HG03025 (cell line): ENCODE results near the gene GLRX.
A peak's percentile ranks its signal among the peaks of the same experiment; 100 is the strongest.
"Not testable (repeated sequence)": the region's sequence is repeated elsewhere in the genome, so short reads cannot be mapped to it uniquely, and the experiment has no call there.

ENCODE experiments used
- ATAC-seq: cut with Tn5 transposase; IDR thresholded peaks from one replicate; pipeline ENCODE4 v1.9.1; 2021; ENCODE audit warnings: mild to moderate bottlenecking, moderate library complexity; ENCODE audit not compliant: unreplicated experiment, low FRiP score

GLRX gene, protein sequence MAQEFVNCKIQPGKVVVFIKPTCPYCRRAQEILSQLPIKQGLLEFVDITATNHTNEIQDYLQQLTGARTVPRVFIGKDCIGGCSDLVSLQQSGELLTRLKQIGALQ

DNA sequence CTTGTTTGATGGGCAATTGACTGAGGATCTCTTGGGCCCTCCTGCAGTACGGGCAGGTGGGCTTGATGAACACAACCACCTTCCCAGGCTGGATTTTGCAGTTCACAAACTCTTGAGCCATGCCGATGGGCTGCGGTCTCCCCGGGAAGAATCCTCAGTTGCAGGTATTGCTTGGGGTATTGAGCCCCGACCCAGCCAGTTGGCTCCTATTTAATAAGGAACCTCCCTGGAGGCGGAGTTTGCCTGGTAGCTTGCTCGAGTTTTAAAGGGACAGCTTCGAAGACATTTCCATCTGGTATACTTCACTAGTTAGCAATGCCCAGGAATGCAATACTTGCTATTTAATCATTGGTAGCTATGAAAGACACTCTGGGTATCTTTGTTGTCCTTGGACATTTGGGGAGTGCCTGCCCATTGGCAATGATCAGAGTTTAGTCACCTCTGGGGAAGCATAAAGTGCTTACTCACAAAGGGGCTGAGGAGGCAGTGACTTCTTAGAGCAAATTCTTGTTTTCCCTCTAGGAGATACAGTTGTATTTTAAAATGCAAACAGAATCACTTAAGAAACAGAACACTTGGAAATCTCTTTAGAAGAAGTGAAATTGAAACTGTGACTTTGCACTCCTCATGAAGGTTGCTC lies at the start of gene GLRX:
Gene GLRX, minus strand, starts transcription at position 185 of the 640 bp plus-strand sequence. Its CDS starts 64 bp downstream, at position 121.
- ATAC-seq, result no peak

DNA sequence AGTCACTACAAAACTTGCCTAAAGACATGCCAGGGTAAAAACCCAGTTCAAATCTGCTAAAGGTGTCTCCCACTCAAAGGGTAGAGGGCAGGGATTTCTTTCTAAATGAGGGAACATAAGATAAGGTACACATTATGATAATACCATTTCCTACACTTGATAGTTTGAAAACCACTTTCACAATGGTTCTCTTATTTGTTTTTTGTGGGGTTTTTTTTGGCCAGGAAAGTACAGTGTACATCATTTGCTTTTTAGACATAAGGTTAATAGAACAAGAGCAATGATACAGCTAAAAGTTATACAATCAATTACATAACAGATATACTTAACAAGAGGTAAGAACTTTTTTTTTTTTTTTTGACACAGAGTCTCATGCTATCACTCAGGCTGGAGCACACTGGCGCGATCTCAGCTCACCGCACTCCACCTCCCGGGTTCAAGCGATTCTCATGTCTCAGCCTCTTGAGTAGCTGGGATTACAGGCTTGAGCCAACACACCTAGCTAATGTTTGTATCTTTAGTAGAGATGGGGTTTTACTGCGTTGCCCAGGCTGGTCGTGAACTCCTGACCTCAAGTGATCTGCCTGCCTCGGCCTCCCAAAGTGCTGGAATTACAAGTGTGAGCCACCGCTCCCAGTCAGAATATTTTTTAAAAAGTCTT lies 48.8 kb upstream of the GLRX start:
- no peak for ATAC-seq

DNA sequence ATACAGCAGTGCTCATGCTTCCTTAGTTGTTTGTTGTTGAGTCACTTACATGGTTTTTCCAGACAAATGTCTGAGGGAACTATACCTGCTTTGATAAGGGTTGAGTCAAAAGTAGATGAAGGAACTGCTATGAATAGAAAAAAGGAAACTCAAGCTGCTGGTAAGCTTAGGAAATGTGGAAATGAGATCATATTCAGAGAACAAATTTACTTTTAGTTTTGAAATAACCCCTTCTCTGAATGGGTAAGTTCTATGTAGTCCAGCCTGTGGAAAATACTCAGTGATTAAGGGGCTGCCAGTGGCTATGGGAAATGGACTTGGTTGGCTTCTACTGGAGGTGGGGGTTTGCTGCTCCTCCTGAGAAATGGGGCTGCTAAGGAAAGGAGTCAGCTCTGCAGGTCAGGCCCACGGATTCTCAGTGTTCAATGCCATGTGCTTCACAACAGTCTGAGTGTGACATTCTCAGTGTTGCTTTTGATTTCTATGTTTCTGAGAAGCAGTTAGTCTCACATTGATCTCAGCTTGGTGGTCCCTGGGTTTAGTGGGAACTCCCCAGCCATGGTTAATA lies 47.7 kb upstream of the GLRX start:
- ATAC-seq, result peak; percentile 65

DNA sequence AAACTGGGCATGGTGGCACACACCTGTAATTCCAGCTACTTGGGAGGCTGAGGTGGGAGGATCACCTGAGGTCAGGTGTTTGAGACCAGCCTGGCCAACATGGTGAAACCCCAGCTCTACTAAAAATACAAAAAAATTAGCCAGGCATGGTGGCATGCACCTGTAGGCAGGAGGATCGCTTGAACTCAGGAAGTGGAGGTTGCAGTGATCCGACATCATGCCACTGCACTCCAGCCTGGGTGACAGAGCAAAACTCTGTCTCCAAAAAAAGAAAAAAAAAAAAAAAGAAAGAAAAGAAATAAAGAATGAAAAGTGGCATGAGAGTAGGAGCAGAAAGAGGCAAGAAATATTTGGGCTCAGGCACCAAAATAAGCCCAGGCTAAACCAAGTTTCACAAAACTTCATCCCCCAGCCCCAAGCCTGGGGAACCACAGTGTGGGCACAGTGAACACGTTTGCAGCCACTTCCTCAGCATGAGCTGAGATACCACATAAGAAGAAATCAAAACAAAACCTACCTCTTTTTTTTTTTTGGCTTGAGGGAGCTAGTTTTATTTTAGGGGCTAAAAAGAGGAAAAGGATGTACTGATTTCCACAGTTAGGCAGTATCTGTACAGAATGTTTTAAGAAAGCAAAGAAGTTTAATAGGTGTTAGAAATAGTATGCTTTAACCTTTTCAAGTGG lies 46.8 kb upstream of the GLRX start:
- not testable (repeated sequence) for ATAC-seq

DNA sequence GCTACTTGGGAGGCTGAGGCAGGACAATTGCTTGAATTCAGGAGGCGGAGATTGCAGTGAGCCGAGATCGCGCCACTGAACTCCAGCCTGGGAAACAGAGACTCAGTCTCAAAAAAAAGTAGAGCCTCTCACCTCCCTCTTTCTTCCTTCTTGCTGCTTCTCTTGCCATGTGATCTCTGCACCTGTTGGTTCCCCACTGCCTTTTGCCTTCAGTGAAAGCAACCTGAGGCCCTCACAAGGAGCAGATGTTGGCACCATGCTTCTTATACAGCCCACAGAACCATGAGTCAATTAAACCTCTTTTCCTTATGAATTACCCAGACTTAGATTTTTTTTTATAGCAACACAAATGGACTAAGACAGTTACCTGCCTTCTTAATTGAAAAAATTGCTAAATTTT lies 45.6 kb upstream of the GLRX start:
- no peak for ATAC-seq

DNA sequence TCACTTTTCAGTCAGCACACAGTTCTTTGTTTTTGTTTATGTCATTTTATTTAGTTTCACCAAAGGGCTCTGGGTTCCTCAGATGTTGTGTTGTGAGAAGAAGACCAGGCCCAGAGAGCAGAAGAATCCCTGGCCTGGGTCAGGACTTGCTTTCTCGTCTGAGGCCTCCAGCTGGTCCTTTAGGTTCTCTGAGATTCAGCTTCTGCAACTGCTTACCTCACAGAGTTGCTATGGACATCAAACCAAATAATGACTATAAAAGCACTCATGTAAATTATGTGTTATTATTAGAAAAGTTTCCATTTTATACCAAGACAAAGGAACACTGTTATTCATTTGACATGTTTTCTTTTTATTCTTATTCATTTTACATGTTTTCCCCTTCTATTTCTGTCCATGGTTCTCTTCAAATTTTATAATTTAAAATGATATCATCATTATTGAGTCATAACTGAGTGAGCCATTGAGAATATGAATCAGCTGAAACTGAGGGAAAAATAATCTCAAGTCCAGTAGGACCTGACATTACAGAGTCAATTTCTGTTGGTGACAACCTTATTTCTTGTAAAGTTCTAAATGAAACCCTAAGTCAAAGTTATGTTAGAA lies 44.0 kb upstream of the GLRX start:
- ATAC-seq, result no peak

DNA sequence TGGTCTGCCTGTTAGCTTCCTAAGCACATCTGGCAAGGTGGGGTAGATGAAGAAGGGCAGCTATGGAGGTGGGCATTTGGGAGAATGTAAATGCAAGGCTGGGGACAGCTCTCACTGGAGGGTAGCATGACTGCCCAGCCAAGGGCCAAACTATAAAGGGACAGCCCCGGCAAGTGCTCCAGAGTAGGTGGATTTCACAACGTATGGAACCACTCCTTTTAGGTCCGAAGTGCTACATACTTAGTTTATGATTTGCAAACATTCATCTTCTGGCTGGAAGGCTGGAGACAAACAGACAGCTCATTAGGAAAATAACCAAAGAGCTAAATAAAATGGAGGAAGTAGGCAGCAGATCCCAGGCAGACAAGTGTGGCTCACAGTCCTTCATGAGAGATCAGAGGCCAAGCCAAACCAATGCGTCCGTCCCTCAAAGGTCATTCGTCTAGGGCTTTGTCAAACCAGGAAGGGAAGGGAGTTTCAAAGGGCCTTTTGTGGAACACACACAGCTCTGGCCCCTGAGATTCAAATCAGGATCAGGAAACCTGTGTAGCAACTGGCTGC lies 42.5 kb upstream of the GLRX start:
- no peak for ATAC-seq

DNA sequence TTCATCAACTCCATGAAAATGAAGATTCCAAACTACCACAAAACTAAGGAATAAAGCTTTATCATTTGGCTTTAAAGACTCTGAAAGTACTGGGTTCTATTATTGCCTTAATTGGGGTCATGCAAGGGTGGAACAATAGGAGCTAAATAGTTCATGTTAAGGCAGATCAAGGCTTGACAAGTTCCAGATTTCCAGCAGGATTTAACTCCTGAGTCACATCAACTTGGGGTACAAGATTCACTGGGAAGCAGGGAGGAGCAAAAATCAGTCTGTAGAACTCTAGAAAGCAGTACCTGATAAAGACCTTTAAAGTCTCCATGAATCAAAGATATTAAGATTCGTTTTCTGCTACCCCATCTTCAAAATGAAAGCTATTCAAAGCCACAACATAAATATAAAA lies 41.9 kb upstream of the GLRX start:
- ATAC-seq, result no peak

DNA sequence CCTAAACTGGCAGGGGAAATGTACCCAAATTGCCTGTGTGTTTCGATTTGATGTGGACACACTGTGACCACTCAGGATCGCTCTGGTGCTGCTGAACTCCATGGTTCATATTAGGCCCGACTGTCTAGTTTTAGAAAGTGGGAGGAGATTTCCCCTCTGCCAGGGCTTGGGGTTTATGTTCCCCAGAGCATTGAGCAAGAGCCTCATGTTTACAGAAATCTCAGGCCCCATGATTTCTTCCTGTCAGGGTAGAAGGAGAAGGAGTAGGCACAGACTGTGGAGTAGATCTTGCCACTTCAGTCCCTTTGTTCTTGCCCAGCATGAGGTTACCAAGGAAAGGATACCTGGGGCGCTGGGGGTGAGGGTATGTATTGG lies 40.8 kb upstream of the GLRX start:
- ATAC-seq, result no peak

DNA sequence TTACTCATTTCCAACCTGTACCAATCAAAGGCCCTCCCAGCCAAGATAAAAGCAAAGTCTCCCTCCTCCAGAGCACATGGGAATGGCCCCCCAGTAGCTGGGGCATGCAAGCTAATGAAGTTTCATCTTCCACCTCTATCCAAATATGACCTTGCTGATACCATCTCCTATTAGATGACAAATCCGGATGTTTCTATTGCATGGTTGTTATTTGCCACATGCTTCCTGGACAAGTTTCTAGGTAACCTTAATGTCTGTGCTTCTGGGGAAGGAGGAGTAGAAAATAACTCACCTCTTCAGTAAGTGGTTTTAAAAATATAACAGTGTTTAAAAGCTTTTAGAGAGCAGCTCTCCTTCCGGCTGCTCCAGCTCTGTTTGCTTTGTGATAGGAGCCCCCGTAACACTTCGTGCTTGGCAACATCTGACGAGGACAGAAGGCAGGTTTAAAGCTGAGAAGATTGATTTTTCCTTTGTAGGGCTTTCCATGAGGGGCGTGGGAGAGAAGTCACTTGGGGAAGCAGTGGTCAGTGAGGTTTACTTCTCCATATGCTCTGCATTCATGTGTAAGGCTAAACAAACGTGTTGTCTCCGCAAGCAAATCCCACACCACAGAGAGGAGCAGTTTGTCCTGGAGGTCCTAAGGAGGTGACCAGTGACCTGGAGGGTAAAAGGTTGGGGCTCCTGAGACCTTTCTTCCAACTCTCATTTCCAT lies 40.3 kb upstream of the GLRX start:
- no peak for ATAC-seq

DNA sequence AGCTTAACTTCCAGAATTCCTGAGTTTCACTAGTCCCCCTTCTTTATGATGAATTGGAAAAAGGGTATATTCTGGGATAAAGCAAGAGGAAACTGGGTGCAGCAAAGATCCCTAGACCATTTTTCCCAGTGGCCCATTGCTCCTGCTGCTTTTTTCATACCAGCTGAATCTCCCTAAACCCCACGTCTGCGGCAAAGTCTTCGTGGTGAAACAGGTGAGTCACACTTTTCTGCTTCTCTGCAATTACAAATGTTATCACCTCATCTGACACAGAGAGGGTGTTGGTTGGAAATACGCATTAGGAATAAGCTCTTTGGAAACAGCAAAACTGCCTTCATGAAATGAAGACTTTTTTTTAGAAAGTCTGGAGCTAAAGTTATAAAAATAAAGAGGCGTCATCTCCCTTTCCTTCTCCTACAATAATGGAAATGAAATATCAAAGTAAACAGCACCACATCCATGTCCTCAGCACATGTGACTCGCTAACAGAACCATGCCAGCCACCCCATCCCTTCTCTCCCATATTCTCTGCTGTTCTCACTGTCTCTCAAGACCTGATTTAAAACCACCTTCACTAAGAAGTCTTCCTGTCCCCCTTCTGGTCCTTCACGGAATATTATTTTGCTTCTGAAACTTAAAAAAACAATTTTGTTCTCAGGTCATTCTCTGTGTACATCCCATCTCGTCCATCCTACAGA lies 39.5 kb upstream of the GLRX start:
- ATAC-seq, result no peak

DNA sequence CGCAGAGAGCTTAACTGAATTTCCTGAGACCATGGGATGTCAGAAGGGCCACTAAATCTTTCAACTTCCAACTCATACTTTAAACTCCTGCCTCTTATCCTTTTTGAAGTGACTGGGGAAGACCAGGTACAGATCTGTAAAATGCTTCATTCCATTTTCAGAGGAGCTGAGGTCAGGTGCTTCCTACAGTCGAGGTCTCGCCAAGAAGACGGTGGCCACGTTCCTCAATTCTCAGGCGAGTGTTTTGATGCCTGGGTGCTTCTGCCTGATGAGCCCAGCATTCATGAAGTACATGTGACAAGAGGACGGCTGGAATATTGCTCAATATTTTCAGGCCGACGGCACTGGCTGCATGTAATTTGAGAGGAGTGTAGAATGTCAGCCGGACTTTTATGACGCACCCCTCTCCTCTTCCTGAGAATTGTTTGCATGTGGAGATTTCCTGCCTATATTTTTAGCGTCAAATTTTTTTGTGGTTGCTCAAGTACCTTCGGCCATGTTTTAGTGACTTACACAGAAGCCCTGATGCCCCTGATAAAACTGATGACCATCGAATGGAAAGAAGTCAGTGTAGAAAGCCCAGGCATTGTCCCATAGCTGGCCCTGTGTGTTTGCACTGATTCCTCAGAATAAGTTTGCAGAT lies 38.8 kb upstream of the GLRX start:
- ATAC-seq, result no peak

DNA sequence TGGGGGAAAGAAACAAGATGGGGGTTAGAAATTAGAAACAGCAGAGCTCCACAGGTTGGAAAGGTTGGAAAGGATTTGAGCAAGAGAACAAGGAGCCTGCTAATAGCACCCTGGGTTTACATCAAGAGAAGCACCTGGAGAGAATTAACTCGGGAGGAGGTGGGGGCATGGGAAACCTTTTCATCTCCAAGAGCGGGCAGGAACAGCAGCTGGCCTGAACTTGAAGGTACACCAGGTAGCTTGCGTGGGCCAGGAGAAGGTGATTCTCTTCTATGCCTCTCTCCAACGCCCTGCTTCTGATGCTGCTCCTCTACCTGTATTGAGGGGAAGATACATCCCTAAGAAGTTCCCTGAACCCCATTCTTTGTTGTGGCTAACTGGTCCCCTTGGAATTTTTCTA lies 37.1 kb upstream of the GLRX start:
- no peak for ATAC-seq

DNA sequence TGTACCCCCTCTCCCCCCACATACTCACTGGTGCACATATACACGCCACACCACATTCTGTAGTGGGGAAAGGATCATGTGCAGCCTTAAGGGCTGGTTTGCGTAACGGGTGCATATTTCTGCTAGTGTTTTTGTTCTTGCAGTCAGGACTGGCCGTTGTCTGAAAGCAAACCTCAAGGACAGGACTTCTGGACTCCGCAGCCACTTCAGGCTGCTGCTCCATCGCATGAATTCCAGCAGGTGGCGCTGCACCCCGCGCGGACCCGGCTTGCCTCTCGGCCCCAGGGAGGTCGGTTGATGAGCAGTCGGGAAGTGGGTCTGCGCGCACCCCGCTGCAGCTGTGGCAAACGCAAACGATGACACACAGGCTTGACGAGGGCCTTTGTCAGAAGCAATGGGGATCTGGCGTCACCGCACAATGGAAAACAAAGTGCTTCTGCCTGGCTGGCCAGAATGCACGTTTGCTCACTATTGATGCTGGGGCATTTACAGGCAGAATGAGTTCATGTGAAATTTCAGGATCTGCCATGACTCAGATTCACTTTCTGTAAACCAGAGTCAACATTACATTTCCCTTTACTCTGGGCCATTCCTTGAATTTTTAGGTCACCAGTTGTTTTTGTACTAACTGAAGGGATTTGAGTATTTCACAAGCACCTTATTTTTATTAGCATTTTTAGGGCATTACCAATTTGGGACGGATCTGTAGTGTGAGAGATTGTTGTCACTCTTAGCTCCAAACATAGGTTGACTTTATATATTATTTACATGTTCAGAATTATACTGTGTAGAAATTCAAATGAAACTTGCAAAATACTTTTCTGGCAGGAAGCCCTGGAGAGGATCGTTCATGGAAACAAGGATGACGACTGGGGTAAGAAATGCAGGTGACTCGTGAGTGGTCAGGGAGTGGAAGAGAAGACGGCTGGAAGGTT lies 36.4 kb upstream of the GLRX start:
- peak; percentile 80 for ATAC-seq

DNA sequence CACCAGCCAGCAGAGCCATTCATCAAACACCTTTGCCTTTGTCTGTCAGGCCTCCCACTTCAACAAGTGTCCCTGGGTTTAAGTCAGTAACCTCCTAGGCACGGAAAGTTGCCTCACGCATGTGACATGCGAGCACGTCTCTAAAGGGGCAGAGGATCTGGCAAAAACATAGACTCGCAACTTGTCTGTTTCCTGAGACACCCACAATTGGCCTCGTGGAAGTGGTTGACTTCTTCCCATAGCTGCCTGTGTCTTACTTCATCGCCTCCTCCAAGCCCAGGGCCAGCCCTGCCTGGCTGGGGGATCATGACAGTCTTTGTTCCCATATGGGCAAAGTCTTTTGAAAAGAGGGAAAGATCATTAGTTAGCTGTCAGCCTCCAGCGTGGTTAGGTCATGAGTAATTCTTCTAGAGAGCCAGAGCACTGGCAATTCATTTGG lies 35.5 kb upstream of the GLRX start:
- ATAC-seq, result no peak

DNA sequence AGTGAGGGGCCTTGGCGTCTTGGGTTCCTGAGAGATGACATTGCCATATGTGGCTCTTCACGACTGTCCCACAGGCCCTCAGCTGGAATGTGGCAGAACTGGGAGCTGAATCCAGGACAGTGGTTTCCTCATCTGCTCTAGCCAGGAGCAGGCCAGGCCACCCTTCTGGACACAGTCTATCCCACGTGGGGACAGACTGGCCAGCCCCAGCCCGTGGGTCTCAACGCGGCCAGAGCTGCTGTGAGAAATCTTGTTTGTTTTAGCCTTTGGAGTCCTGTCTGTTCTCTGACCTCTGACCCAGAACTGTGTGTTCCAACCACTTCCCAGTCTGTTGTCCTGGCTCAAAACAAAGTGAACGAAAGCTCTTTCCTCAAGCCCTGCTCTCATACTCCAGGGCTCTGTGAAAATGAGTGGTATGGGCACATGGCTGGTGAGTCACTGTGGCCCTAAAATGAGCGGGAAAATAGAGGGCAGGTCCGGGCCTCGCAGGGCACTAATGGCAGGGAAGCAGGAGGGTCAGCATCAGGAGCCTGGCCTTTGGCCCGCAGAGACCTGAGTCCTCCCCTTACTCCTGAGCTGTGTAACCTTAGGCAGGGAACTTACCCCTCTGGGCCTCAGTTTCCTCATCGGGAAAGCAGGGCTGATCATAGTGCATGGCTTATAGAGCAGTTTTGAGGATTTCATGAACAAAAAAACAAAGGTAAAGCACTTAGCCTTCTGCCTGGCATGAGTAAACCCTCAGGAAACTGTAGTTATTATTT lies 34.8 kb upstream of the GLRX start:
- no peak for ATAC-seq

DNA sequence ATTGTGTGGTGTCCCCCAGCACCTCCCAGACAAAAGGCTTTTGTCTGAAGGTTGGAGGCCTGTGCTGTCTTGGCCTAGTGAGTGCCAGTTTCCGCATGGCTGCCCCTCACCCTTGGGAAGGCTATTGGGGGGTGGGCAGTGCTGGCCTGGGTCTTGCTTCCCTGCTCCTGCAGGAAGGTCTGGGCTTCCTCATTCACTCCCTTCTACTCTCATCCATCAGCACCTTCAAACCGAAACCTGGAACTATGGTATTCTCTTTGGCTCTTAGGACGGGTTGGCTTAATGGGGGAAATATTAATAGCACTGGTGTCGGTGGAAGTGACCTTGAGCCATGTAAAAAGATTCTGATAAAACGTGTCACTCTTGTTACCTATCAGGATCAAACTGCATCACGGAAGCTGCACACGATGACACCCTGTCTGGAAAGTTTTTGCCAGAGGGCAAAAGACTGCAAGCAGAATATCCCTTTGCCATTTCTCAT lies 34.0 kb upstream of the GLRX start:
- no peak for ATAC-seq
